GM21515 (cell line): Measurements from ENCODE around the gene MEA1.

Experiments
- ATAC-seq: cut with Tn5 transposase; IDR thresholded peaks from one replicate; pipeline ENCODE4 v1.9.1; 2021; ENCODE audit not compliant: unreplicated experiment

Gene MEA1

GRCh38 chr6:43040542-43041257 lies 27.0 kb upstream of the MEA1 start:
- no peak for ATAC-seq

- ATAC-seq, result no peak
Observed at GRCh38 chr6:43038727-43039126, 25.0 kb upstream of the MEA1 start.

DNA sequence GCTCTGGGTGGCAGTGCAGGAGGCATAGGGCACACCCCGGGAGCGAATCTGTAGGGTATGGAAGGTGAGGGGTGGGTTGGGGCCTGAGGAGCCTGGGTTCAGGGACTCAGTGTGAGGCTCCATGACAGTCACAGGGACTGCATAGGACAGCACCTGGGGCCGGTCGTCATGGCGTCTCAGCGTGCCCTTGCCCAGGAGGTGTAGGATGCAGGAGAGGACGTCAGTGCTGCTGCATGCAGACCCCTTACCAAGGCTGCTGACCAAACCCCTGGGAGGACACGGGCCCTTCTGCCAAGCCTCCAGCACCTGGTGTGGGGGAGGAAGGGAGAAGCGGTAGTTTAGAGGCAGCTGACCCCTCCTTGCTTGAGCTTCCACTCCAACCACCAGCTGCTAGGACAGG lies 24.0 kb upstream of the MEA1 start:
- ATAC-seq, result no peak

GRCh38 chr6:43037197-43037596 lies 23.5 kb upstream of the MEA1 start:
- ATAC-seq, result no peak

GRCh38 chr6:43036712-43037111 lies 23.0 kb upstream of the MEA1 start:
- ATAC-seq, result no peak

DNA sequence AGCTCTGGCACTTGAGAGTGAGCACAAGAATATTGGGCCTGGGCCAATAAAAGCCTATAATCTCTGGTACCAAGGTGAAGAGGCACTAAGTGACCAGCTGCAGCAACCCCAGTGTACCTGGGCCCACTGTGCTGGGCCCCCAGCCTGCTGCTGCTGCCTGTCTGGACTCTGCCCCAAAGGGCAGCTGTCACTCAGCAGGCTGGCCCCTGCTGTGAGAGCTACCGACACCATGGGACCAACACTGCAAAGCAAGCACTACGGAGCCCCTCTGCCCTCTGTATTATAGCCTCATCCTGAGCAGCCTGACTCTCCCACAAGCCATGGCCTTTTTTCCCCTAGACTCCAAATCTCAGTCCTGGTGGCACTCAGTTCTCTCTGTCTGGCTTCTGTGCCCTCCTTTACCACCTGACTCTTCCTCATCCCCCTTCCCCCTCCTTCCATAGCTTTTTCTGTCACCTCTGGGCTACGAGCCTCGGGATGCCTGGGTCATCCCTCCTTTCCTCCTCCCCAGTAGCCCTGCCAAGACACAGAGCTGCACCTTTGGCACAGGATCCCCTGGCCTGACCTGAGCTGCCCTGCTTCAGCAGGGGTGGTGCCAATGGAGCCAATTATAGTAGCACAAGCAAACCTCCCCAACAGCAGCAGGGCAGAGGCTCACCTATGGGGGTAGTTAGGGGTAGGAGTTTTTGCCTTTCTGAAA lies 21.9 kb upstream of the MEA1 start:
- no peak for ATAC-seq

DNA sequence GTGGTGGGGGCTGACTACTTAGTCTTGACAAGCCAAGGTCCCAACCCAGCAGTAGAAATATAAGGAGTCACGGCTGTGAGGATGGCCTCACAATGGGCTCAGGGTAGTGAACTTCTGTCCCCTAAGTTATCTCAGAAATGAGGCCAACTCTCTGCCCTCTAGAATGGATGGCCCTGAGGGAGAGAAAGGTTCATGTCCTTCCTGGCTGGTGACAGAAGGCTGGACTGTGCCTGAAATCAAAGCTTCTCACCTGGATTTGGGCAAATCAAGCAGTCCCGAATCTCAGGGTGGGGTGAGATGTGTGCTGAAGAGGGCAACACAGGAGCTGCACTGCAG lies 20.4 kb upstream of the MEA1 start:
- no peak for ATAC-seq

DNA sequence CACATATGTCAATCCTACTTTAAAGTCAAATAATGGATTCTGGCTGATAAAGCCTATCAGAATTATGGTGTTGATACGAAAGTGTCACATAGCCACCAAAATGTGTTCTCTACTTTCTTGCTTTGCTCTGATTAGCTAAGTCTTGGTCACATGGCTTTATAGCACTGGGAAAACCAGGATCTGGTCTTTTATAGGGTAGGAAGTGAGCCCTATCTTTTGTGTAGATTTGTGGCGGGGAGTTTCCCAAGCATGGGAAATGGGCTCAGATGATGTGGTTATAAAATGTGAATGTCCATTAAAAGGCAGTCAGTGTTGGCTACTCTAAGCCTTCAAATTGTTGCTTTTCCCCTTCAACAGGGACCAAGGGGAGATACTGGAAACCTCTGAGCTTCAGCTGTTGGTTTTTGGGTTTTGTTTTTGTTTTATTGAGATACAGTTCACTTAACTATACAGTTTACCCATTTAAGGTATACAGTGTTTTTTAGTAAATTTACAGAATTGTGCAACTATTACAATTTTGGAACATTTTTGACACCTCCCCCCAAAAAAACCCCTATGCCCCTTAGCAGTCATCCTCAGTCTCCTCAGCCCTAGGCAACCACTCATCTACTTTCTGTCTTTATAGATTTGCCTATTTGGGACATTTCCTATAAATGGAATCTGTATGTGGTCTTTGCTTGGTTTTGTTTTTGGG lies 19.9 kb upstream of the MEA1 start:
- ATAC-seq, result no peak

- no peak for ATAC-seq
Observed at GRCh38 chr6:43032326-43032725, 18.6 kb upstream of the MEA1 start.

- no peak for ATAC-seq
Observed at GRCh38 chr6:43029120-43029519, 15.4 kb upstream of the MEA1 start.

GRCh38 chr6:43026365-43026764 lies 12.6 kb upstream of the MEA1 start:
- no peak for ATAC-seq

DNA sequence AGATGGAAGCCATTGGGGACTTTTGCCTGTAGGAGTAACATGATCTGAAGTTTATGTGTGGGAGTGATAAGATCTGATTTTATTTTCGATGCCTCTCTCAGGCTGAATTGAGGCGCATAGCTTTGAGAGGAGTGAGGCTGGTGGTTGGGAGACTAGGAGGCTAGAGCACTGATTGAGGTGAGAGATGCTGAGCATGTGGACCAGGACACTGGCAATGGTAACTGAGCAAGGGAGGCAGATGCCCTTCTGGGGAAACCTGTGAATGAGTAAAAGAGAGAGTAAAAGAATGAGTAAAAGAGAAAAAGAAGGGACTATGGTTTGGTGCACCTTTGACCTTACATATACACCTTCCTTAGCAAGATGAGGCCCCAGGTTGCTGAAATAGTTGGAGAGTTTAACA lies 10.7 kb upstream of the MEA1 start:
- ATAC-seq, result no peak

DNA sequence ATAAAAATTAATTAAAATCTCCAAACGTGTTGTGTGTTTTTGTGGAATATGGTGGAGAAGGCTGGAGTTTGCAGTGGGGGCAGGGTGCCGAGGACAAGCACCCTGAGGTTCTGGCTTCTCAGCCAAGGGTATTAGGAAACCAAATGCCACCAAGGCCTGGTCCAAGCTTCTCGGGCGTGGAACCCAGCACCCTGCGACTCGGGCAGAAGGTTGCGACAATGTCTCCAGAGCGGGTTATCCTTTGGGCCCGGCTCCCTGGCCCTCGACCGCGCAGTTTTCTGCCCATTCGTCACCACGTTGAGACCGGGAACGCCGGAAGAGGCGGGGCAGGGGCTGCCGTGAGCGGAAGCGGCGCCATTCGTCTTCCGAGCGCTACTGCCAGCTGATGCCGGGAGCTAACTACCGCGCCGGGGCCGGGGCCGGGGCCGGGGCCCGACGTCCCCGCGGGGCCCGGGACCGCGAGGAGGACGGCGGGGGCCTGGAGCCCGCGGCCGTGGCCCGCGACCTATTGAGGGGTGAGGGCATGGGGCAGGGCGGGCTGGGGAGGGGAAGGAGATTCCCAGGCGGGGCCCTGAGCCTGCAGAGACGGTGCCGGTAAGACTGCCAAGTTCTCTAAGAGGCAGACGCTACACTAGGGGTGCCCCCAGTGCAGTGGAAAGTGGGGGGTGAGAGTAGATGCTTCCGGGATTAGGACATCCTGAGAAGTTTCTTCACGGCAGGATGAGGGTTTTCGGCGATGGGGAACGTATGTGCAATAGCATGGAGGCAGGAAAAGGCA lies 7.7 kb upstream of the MEA1 start, which contains the start of gene RRP36:
TSS of gene RRP36 (plus strand) at position 354 of the 778 bp plus-strand sequence. CDS start at position 386, 32 bp downstream.
- peak; percentile 56 for ATAC-seq

DNA sequence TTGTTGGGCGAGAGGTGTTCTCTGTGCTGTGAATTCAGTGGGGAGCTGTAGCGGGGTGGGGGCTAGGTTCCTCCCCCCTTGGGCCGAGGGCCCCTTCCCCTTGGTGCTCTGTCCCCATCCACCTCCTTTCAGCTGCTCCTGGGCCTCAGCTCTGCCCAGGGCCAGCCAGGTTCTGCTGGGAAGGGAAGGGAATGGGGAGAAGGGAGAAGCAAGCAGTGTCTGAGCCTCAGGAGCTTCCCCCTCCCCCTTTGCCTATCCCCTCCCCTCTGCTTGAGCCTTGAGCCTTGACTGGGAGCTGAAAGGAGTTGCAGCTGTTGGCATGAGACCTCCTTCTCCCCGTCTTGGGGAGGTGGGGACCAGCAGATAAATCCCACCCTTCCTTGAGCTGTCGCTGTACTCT lies 7.1 kb upstream of the MEA1 start:
- no peak for ATAC-seq

- ATAC-seq, result no peak
Observed at GRCh38 chr6:43020052-43020705, 6.4 kb upstream of the MEA1 start.

DNA sequence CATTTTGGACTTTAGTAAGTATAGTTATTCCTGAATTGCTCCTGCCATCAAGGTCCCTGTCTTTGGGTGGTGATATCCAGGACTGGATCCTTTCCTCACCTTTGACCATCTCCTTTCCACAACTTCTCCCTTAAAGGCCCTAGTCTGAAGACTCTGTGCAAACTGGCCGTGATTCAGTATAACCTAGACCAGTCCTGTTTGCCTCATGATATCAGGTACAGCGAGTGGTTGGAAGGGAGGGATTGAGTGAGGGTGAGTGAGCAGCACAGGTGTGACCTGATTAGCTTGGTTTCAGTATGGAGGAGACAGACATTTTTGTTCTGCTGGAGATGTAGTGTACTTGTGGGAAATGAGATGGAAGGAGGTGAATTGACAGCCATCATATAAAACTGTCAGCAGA lies 5.4 kb upstream of the MEA1 start:
- ATAC-seq, result no peak

DNA sequence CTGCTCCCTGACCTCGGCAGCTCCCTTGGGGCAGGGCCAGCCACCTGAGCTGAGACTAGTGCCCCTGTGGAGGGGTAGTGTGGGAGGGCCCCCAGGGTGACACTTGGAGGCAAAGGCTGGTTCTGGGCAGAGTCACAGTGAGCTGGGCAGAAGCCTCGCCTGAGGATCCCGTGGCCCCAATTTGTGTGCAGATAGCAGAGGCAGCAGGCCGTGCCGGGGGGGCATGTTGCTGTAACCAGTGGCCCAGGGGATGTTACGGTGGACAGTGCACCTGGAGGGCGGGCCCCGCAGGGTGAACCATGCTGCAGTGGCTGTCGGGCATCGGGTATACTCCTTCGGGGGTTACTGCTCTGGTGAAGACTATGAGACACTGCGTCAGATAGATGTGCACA lies 3.2 kb upstream of the MEA1 start:
- no peak for ATAC-seq

GRCh38 chr6:43016176-43016942 lies 2.6 kb upstream of the MEA1 start:
- no peak for ATAC-seq

DNA sequence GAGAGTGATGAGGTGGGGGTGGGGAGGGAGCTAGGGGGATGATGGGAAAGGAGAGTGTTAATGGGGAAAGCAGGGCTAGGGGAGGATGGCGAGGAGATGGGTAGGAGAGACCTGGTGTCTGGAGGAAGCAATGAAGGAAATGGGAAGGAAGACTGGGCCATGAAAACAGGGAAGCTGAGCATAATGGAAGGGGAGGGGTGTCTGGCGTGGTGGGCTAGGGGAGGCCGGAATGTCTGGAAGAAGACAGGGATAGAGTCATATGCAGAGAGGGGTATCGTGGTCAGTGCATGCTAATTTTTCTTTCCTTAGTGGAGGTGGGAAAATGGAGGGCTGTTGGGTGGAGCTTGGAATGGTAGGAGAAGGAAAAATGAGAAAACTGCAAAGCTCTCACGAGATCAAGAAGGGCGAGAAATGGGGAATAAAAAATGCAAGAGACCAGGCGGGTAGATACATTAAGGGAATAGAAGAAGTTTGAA lies 726 bp upstream of the MEA1 start:
- no peak for ATAC-seq
